HFFc6 (cell line): ENCODE measurements around the gene DOK7. TPM values are rescaled to one million over a fixed set of nuclear protein-coding genes. Genes with fewer than 3 reads are reported as not detected.

Source experiments
- DNase-seq: peaks from one replicate; pipeline ENCODE4 v3.0.0-alpha.2; 2018
- H3K27ac Mint-ChIP-seq: 2 replicates; pipeline ENCODE4 v1.8.0; 2020; ENCODE audit warnings: mild to moderate bottlenecking, mixed read lengths
- H3K27me3 Mint-ChIP-seq: 2 replicates; pipeline ENCODE4 v1.8.0; 2021; ENCODE audit warnings: mild to moderate bottlenecking, moderate library complexity, mixed read lengths; ENCODE audit not compliant: insufficient read depth
- H3K36me3 Mint-ChIP-seq: 2 replicates; pipeline ENCODE4 v1.8.0; 2021; ENCODE audit warnings: low read depth, mixed read lengths
- H3K4me1 Mint-ChIP-seq: 2 replicates; pipeline ENCODE4 v1.8.0; 2020; ENCODE audit warnings: low read depth, mixed read lengths
- H3K4me3 Mint-ChIP-seq: 2 replicates; pipeline ENCODE4 v1.8.0; 2020; ENCODE audit warnings: mild to moderate bottlenecking, moderate library complexity, mixed read lengths
- H3K9me3 Mint-ChIP-seq: 2 replicates; pipeline ENCODE4 v1.8.0; 2020; ENCODE audit warnings: mild to moderate bottlenecking, mixed read lengths
- total RNA-seq, 6 experiments: library from RNA; stranded (reverse); fragmentation: NEBNext Ultra II Directional; extraction: Animal tissue kit (Norgen Biotek cat#: 25700); gene quantifications; 2 replicates in 1 of 6; 3 replicates in 5 of 6; pipeline ENCODE4 v1.2.3, GENCODE V29; 2021
- TF ChIP-seq, protein P1 (sequence below): fragments of 200-600 bp; sonication (generic); IDR thresholded peaks from 2 replicates; pipeline ENCODE4 v1.5.0; 2021; ENCODE audit warnings: antibody characterized with exemption, mild to moderate bottlenecking

Gene DOK7
- total RNA-seq, 6 experiments from 2014 or later: not detected

DNA sequence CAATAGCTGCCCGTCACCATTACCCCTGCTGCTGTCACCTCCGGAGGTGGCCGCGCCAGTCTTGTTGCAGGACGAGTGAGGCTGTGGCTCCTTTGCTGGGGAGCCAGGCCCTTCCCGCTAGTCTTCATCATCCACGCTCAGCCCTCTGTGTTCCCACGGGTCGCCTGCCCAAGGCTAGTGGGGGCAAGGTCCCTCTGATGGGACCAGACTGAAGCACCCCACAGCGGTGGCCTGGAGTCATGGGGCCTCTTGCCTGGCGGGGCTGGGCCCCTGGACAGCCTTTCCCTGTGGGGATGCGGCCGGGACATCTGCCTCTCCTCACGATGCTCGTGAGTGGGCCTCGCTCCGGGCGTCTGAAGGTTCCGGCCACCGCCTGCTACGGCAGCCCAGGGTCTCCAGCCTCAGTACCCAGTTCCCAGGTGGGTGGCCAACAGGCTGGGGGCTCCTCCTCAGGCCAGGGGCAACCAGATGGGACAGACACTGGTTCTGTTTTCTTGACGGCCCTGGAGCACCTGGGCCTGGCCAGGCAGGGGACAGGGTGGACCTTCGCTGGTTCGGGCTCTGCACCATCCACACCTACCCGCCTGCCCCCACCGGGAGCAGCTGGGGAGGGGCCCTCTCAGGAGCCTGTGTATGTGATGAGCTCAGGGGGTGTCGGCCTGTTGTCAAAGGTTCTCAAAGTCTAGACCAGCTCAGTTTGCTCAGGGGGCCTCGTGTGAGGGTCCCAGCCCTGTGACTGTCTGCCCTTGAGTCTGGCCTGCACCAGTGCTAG is 32.3 kb downstream of the DOK7 start:
- Mint-ChIP-seq H3K9me3 (no peaks in the 10 kb centered on the region), H3K36me3 (no peaks in the 10 kb centered on the region), H3K27ac (no peak overlapping the region), H3K27me3 (peaks cover 12% of the 10 kb centered on the region), H3K4me3 (no peak overlapping the region), H3K4me1 (no peaks in the 10 kb centered on the region)
- no peak for DNase-seq
- TF ChIP-seq, protein P1, sequence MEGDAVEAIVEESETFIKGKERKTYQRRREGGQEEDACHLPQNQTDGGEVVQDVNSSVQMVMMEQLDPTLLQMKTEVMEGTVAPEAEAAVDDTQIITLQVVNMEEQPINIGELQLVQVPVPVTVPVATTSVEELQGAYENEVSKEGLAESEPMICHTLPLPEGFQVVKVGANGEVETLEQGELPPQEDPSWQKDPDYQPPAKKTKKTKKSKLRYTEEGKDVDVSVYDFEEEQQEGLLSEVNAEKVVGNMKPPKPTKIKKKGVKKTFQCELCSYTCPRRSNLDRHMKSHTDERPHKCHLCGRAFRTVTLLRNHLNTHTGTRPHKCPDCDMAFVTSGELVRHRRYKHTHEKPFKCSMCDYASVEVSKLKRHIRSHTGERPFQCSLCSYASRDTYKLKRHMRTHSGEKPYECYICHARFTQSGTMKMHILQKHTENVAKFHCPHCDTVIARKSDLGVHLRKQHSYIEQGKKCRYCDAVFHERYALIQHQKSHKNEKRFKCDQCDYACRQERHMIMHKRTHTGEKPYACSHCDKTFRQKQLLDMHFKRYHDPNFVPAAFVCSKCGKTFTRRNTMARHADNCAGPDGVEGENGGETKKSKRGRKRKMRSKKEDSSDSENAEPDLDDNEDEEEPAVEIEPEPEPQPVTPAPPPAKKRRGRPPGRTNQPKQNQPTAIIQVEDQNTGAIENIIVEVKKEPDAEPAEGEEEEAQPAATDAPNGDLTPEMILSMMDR: no peak

GRCh38 chr4:3496021-3496420 is 32.9 kb downstream of the DOK7 start:
- no peaks in the 10 kb centered on the region for H3K36me3 Mint-ChIP-seq
- no peak overlapping the region for H3K27ac Mint-ChIP-seq
- DNase-seq: no peak
- no peaks in the 10 kb centered on the region for H3K4me1 Mint-ChIP-seq
- no peaks in the 10 kb centered on the region for H3K9me3 Mint-ChIP-seq
- H3K4me3 Mint-ChIP-seq: no peak overlapping the region
- TF ChIP-seq, protein P1: no peak
- peaks cover 10% of the 10 kb centered on the region for H3K27me3 Mint-ChIP-seq

DNA sequence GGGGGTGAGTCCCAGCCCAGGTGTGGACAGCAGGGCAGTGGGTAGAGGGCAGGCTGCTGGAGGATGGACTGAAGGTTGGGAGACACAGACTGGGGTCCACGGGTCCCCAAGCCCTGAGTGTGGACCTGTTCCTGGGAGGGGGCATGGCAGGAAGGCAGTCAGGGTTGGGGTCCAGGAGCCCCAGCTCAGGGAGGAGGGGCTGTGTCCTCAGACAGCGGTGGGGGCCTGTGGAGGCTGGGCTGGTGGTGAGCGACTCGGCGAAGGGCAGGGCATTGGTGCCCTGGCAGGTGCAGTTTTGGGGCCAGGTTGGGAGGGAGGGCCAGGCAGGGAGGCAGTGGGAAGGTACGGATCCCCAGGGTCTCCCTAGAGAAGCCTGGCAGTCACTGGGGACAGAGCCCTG is 34.0 kb downstream of the DOK7 start:
- no peak for DNase-seq
- Mint-ChIP-seq H3K27me3 (peaks cover 4% of the 10 kb centered on the region; the same call in 1 of the 2 replicates), H3K4me1 (no peaks in the 10 kb centered on the region), H3K27ac (no peak overlapping the region), H3K4me3 (no peak overlapping the region), H3K36me3 (no peaks in the 10 kb centered on the region), H3K9me3 (no peaks in the 10 kb centered on the region)
- TF ChIP-seq, protein P1: no peak

DNA sequence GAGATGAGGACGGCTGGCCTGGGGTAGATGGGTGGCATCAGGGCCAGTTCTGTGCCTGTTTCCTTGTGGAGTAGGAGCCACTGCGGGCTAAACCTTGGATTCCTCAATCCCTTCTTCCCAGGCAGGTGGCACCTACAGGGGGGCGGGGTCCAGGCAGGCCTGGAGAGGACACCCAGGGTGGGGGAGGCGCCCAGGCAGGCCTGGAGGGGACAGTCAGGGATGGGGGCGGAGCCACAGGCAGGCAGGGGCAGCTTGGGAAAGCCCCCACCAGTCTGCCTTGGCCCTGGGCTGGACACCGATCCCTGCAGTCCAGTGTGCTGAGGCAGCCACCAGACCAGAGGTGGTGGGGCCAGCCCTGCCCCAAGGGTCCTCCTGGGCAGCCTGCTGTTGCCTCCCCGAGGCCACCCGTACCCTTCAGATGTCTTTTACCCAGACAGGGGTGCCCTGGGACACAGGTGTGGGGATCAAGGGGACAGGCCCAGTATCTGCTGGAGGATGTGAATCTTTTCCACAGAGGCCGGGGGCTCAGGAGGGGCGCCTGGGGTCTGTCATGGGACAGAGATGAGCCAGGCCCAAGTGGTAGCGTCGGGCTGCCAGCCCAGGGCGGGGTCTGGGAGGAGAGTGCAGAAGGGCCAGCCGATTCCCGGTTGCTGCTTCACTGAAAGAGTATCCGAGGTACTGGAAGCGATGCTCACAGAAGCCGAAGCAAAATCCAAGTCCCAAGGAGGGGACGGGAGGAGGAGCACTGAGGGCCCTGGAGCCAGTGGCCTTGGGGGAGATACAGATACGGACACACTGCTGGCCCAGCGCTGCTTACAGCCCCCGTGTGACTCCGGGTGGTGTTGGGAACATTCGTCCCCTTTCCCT is 34.6 kb downstream of the DOK7 start:
- no peak overlapping the region for H3K27ac Mint-ChIP-seq
- H3K27me3 Mint-ChIP-seq: peaks cover 3% of the 10 kb centered on the region; the same call in 1 of the 2 replicates

DNA sequence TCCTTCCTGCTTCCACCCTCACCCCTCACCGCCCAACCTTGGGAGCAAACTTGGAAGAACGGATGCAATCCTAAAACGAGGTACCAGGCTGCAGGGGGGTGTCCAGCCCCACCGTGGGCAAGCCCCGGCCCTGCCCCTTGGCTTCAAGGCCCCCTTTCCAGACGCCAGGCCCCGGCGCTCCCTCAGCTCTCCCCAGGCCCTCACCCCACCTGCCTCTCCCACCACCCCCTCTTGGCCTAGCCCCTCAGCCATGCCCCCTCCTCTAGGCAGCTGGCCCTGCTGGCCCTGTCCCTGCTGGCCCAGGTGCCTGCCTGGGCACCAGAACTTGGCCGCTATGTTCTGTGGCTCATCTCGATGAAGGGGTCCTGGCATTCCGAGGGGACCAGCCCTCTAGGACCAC is 35.3 kb downstream of the DOK7 start:
- Mint-ChIP-seq H3K4me3 (no peak overlapping the region), H3K27ac (no peak overlapping the region)

More for the DNA sequence above, 34.6 kb downstream of the DOK7 start:
- Mint-ChIP-seq H3K36me3 (no peaks in the 10 kb centered on the region), H3K9me3 (no peaks in the 10 kb centered on the region), H3K4me3 (no peak overlapping the region), H3K4me1 (no peaks in the 10 kb centered on the region)
- no peak for DNase-seq
- TF ChIP-seq, protein P1: no peak

More for the DNA sequence above, 35.3 kb downstream of the DOK7 start:
- DNase-seq: no peak
- Mint-ChIP-seq H3K9me3 (no peaks in the 10 kb centered on the region), H3K4me1 (no peaks in the 10 kb centered on the region), H3K36me3 (no peaks in the 10 kb centered on the region), H3K27me3 (peaks cover 3% of the 10 kb centered on the region; the same call in 1 of the 2 replicates)
- TF ChIP-seq, protein P1: no peak
